ENCODE measurements around the gene G0S2. TPM values are rescaled to one million over a fixed set of nuclear protein-coding genes. Genes with fewer than 3 reads are reported as not detected.
A peak's percentile ranks its signal among the peaks of the same experiment; 100 is the strongest.

G0S2 gene
- total and polyA plus RNA-seq, 10 of the 15 experiments (the other 5 are each of a cell fraction or from before 2014, with no cell fraction given), result 0.07 to 0.51 (median 0.23) TPM

GRCh38 chr1:209692745-209693504 is 17.7 kb downstream of the G0S2 start:
- CTCF ChIA-PET, result interaction anchor here (0.6 to 15.2 kb wide), 27 partner anchors 9 to 585 kb away, joined by 3 to 307 read pairs (median 5); partner anchors contain the start of genes CAMK1G, G0S2, HSD11B1 and LAMB3
- peak; percentile 89 for ATAC-seq
- no peak overlapping the region for H2AFZ ChIP-seq (ENCODE audit: control insufficient read depth, low read depth, low read length)
- no peaks in the 10 kb centered on the region for H3K4me1 ChIP-seq (ENCODE audit: control insufficient read depth, insufficient read depth, low read length)
- H3K4me2 ChIP-seq (ENCODE audit: control insufficient read depth, insufficient read depth), result no peak overlapping the region
- peak; percentile 34 for DNase-seq (ENCODE audit: low read depth, low spot score)
- no TSS peak for BruUV-seq (replicated peaks)
- no peaks in the 10 kb centered on the region for H3K79me2 ChIP-seq (ENCODE audit: control insufficient read depth, insufficient read depth, low read length)
- no peaks in the 10 kb centered on the region for H4K20me1 ChIP-seq (ENCODE audit: control insufficient read depth, insufficient read depth)
- no peaks in the 10 kb centered on the region for H3K36me3 ChIP-seq (ENCODE audit: control insufficient read depth in 2 of 2, insufficient read depth in 2 of 2, low read length in 1 of 2)
- peak; percentile 80 for FAIRE-seq
- H3K27ac ChIP-seq (ENCODE audit: control insufficient read depth, insufficient read depth), result no peak overlapping the region
- H3K9me3 ChIP-seq (replicated peaks; ENCODE audit: control insufficient read depth, insufficient read depth, low read length), result no peaks in the 10 kb centered on the region
- SMC1A ChIA-PET (ENCODE audit: uncharacterized antibody, unreplicated experiment), result interaction anchor here (0.9 to 14.7 kb wide), 19 partner anchors 9 to 125 kb away, joined by 3 to 128 read pairs (median 5); partner anchors contain the start of genes G0S2 and LAMB3
- POLR2A ChIA-PET, result no interaction called here
- in situ Hi-C loops (cut with MboI), result no loop called here
- RAD21 ChIA-PET (ENCODE audit: unreplicated experiment), result interaction anchor here (0.6 to 3.7 kb wide), 18 partner anchors 11 to 452 kb away, joined by 3 to 29 read pairs (median 4); partner anchors contain the start of genes HSD11B1 and LAMB3
- intact Hi-C loops (cut with micrococcal nuclease; ENCODE audit: unreplicated experiment), result loop anchor here (1.0 to 2.0 kb wide), 7 partner anchors 54 to 136 kb away; no protein-coding TSS in a partner anchor
- WGBS (ENCODE audit: insufficient coverage, insufficient replicate concordance, low lambda C conversion rate, missing lambda C conversion rate), result 9% methylated on average over 3 of the region's 3 CpGs
- no peak overlapping the region for H3K9ac ChIP-seq (ENCODE audit: control insufficient read depth, insufficient read depth, low read length)
- no peaks in the 10 kb centered on the region for H3K27me3 ChIP-seq (replicated peaks in 1 of 2; ENCODE audit: control insufficient read depth in 2 of 2, insufficient read depth in 2 of 2, low read length in 1 of 2)
- H3K4me3 ChIP-seq, result no peak overlapping the region
- TF ChIP-seq RAD21 (IDR thresholded peaks at IDR 0.05; ENCODE audit: insufficient read depth, low read depth, low read length) (peak; percentile 97), ZNF622 (IDR thresholded peaks at IDR 0.05) (no peak), IKZF1 (conservative IDR thresholded peaks at IDR 0.05) (peak; percentile 40), POLR2AphosphoS2 (IDR thresholded peaks at IDR 0.05; ENCODE audit: low read depth, low read length) (no peak), ZNF384 (IDR thresholded peaks at IDR 0.05; ENCODE audit: borderline replicate concordance, low read depth, low read length) (no peak), ZNF24 (IDR thresholded peaks at IDR 0.05) (no peak), BRCA1 (IDR thresholded peaks at IDR 0.05; ENCODE audit: low read depth, low read length) (no peak), TCF7 (IDR thresholded peaks at IDR 0.05; ENCODE audit: borderline replicate concordance) (no peak), RFX5 (IDR thresholded peaks at IDR 0.05; ENCODE audit: low read depth, low read length) (no peak), JUNB (IDR thresholded peaks at IDR 0.05) (no peak), USF2 (IDR thresholded peaks at IDR 0.05; ENCODE audit: borderline replicate concordance, low read depth, low read length) (no peak), NFYB (IDR thresholded peaks at IDR 0.05; ENCODE audit: insufficient read depth, low read depth, low read length) (no peak), RUNX3 (IDR thresholded peaks at IDR 0.05; ENCODE audit: low read length) (no peak), PML (IDR thresholded peaks at IDR 0.05; ENCODE audit: low read length) (no peak), CEBPB (IDR thresholded peaks at IDR 0.05; ENCODE audit: borderline replicate concordance in 1 of 2, low read depth in 2 of 2, low read length in 2 of 2) (no peak), BHLHE40 (IDR thresholded peaks at IDR 0.05; ENCODE audit: borderline replicate concordance in 1 of 2, low read depth in 2 of 2, low read length in 1 of 2) (0 out of 4 replicates have a peak, but pooled peaks of 1 of the 2 experiments have one; percentile 7), RAD51 (IDR thresholded peaks at IDR 0.05) (peak; percentile 11; the same call in 1 of the 2 replicates), TBL1XR1 (IDR thresholded peaks at IDR 0.05; ENCODE audit: low read depth, low read length) (no peak), FOXK2 (IDR thresholded peaks at IDR 0.05) (no peak), NFXL1 (IDR thresholded peaks at IDR 0.05; ENCODE audit: borderline replicate concordance) (no peak), PAX5 (IDR thresholded peaks at IDR 0.05; ENCODE audit: borderline replicate concordance, low read depth, low read length) (no peak), RELA (IDR thresholded peaks at IDR 0.05; ENCODE audit: borderline replicate concordance, partially characterized antibody) (no peak), MXI1 (IDR thresholded peaks at IDR 0.05; ENCODE audit: low read depth, low read length) (0 out of 2 replicates have a peak, but pooled peaks have one; percentile 24), WRNIP1 (IDR thresholded peaks at IDR 0.05; ENCODE audit: borderline replicate concordance, low read depth, low read length) (0 out of 2 replicates have a peak, but pooled peaks have one; percentile 44), POU2F2 (IDR thresholded peaks at IDR 0.05; ENCODE audit: borderline replicate concordance, low read depth, low read length) (0 out of 3 replicates have a peak, but pooled peaks have one; percentile 21)

All from GM12878 (cell line).